ENCODE measurements around the gene TMCO6. TPM values are rescaled to one million over a fixed set of nuclear protein-coding genes. Genes with fewer than 3 reads are reported as not detected.
"Not testable (repeated sequence)": the region's sequence is repeated elsewhere in the genome, so short reads cannot be mapped to it uniquely, and the experiment has no call there.

Gene TMCO6
- total RNA-seq, 2 experiments from 2014 or later, result 33.5 to 38.8 TPM

DNA sequence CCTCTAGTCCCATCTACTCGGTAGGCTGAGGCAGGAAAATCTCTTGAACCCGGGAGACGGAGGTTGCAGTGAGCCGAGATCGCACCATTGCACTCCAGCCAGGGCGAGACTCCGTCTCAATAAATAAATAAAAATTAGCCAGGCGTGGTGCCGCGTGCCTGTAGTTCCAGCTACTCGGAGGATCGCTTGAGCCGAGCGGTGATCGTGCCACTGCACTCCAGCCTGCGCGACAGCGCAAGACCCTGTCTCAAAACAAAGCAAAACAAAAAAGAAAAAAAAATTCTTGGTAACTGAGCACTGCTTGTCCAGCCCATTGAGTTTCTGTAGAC is 24.7 kb downstream of the TMCO6 start:
- no peaks in the 10 kb centered on the region for H3K9me3 Mint-ChIP-seq
- H3K27ac Mint-ChIP-seq, result peak overlapping the region; percentile 88
- H3K4me3 Mint-ChIP-seq, result peak overlapping the region; percentile 99
- CTCF ChIA-PET, result interaction anchor here (0.9 to 2.0 kb wide), 5 partner anchors 17 to 261 kb away, joined by 3 to 5 read pairs (median 4); partner anchors contain the start of genes EIF4EBP3, IK, NDUFA2 and SRA1
- POLR2A ChIA-PET, result interaction anchor here (1.2 kb wide), 1 partner anchor 27 kb away, joined by 3 read pairs; the partner anchor contains the start of genes HARS1 and HARS2
- no peak for DNase-seq
- no peaks in the 10 kb centered on the region for H3K27me3 Mint-ChIP-seq
- peaks cover 74% of the 10 kb centered on the region for H3K36me3 Mint-ChIP-seq (ENCODE audit: low read depth)
- H3K4me1 Mint-ChIP-seq, result peaks cover 40% of the 10 kb centered on the region

DNA sequence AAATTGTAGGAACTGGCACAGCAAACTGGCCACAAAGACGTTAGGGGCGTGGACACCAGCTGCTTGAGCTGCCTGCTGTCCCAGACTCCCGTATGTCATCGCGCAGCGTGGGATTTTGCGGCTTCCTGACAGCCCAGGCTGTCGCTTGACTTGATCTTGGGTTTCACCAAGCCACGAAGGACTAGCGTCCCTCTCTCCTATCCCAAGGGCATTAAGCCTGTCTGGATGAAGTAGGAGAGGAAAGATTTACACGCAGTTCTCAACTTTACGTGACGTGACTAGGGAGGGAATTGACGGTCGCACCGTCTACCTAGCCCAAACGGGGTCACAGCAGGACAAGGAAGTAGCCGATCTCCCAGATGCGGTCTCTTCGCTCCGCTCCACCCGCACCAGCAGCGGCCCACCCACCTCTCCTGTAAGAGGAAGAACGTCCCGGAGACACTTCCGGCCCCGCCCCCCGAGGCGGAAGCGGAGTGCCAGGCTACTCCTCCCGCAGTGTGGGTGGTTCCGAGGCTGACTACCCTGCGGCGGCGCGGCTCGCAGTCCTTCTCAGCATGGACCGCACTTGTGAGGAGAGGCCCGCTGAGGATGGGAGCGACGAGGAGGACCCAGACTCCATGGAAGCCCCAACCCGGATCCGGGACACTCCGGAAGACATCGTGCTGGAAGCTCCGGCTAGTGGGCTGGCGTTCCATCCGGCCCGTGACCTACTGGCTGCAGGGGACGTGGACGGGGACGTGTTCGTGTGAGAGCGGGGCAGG is 25.3 kb downstream of the TMCO6 start, which contains the start of gene WDR55:
Gene WDR55, plus strand, starts transcription at position 546 of the 761 bp plus-strand sequence. Its CDS starts 9 bp downstream, at position 555.
- ChIA-PET POLR2A (interaction anchor here (1.2 kb wide), 1 partner anchor 27 kb away, joined by 3 read pairs; the partner anchor contains the start of genes HARS1 and HARS2), CTCF (interaction anchor here (0.9 to 2.6 kb wide), 6 partner anchors 11 to 262 kb away, joined by 3 to 14 read pairs (median 4); partner anchors contain the start of genes EIF4EBP3, IK, NDUFA2 and SRA1)
- DNase-seq, result peak; percentile 98
- Mint-ChIP-seq H3K4me3 (peak within 1 kb of the TSS; percentile 99), H3K27ac (peak within 1 kb of the TSS; percentile 88), H3K27me3 (no peaks in the 10 kb centered on the region), H3K36me3 (ENCODE audit: low read depth) (peaks cover 73% of the 10 kb centered on the region), H3K9me3 (no peaks in the 10 kb centered on the region), H3K4me1 (peaks cover 40% of the 10 kb centered on the region)

DNA sequence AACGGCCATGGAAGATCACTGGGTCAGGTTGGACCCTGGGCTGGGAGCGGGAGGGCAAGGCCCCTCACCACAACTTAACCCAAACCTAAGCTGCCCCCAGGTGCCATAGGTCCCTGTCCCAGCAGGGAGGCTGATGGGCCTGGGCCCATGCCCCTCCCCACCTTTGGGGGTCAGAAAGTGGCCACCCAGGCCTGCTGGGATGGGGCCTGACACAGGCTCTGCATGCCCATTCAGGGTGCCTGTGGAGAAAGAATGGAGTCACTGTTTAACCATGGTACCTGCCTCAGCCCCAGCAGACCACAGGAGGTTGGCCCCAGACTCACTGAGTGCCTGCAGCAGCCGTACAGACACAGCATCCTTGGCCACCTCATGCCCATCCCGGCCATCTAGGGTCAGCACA is 31.8 kb downstream of the TMCO6 start:
- Mint-ChIP-seq H3K4me1 (peaks cover 20% of the 10 kb centered on the region), H3K36me3 (ENCODE audit: low read depth) (peaks cover 59% of the 10 kb centered on the region)
- CTCF ChIA-PET, H3K27ac Mint-ChIP-seq, H3K27me3 Mint-ChIP-seq, DNase-seq, H3K4me3 Mint-ChIP-seq, H3K9me3 Mint-ChIP-seq, POLR2A ChIA-PET: not testable (repeated sequence)

DNA sequence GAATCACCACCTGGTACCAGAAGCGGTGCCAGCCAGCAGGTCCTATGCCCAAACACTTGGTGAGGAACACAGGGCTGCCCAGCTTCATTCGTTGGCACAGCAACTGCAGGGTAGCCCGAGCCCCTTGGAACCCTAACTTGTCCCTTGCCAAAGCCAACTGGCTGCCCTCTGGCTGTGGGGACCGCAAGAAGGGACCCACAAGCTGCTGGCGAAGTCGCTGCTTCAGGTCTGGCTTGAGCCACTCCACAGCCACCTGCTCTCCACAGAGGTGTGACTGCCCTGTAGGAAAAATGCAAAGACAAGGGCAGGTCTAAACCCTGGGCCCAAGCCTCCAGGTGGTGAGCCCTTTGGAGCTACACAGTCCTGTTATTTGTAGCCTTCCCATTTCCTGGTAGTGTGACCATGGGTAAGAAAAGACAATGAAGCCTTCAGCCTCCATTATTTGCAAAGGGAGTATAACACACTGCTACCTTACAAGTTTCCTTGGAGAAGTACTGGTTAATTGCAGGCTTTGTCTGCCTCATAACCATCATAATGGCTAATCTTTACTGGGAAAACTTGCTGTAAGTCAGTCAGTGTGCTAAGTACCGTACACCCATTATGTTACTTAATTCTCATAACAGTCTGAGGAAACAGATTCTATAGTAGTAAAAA is 32.3 kb downstream of the TMCO6 start:
- CTCF ChIA-PET, result no interaction called here
- Mint-ChIP-seq H3K27me3 (no peaks in the 10 kb centered on the region), H3K36me3 (ENCODE audit: low read depth) (peaks cover 60% of the 10 kb centered on the region), H3K4me3 (no peak overlapping the region), H3K4me1 (peaks cover 16% of the 10 kb centered on the region), H3K27ac (no peak overlapping the region), H3K9me3 (no peaks in the 10 kb centered on the region)
- POLR2A ChIA-PET, result interaction anchor here (0.6 kb wide), 1 partner anchor 238 kb away, joined by 3 read pairs; no protein-coding TSS in a partner anchor
- DNase-seq, result no peak

DNA sequence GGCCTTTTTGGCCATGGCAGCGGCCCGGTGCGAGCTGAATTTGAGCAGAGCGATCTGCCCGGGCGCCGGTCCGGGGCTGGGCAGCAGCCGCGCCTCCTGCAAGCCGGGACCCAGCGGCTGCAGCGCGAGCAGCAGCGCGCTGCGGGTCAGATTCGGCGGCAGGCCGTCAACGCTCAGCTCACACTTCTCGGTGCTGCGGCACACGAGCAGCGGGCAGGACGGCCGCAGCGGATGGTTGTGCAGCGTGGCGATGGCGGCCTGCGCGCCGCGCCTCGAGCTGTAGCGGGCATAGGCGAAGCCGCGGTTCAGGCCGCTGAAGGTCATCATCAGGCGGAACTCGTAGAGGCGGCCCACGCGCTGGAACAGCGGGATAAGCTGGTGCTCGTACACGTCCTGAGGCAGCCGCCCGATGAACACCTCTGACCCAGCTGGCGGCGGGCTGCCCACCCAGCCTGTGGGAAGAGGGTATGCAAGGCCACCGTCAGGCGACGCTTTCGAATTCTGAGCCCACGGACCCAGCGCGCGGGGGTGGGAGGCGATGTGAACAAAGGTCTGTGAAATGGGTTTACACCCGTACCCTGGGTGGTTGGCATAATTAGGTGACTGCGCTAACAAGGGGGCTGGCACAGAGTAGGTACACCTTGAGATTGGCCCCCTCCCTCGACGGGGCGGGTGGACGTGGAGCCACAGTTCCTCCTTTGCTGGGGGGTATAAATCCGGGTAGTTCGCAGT is 33.4 kb downstream of the TMCO6 start:
- H3K36me3 Mint-ChIP-seq (ENCODE audit: low read depth), result peaks cover 59% of the 10 kb centered on the region

DNA sequence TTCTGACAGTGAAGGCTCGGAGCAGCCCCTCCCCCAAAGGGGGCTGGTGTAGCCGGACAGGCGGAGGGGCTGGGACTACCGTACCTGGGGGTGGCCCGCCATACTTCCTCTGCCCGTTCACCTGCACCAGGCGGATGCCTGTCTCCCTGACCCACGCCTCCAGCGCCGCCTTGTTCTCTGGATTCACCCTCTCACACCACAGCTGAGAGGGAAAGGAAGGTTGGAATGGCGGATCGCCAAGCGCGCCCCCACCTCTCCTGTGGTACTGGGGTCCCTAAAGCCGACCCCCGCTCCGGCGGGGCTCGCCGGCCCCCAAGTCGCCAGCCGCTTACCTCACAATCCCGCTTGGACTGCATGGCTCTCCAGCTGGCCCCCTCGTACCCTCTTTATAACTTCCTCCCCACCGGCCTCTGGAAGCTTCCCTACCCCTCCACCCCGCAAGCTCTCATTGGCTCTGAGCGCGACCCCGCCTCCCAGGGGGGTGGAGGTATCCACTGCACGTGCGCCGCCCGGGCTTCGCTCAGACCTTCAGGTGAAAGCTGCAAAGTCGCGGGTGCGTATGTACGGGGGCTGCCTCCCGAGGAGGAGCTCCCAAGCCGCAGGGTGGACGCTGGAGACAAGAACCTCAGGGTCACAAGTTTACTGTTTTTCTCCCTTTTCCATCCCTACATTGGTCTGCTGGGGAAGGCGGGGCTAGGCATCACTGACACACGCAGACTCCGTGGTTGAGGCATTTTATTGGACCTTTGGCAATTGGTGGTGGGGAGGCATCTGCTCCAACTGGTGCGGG is 34.1 kb downstream of the TMCO6 start, which contains the start of gene DND1:
Gene DND1, minus strand, starts transcription at position 390 of the 790 bp plus-strand sequence. Its CDS starts 34 bp downstream, at position 356.
- peaks cover 6% of the 10 kb centered on the region for H3K4me1 Mint-ChIP-seq
- no peak within 1 kb of the TSS for H3K27ac Mint-ChIP-seq
- peaks cover 59% of the 10 kb centered on the region for H3K36me3 Mint-ChIP-seq (ENCODE audit: low read depth)
- DNase-seq, result no peak
- ChIA-PET CTCF (interaction anchor here (1.0 kb wide), 1 partner anchor 29 kb away, joined by 3 read pairs; no protein-coding TSS in a partner anchor), POLR2A (no interaction called here)
- H3K27me3 Mint-ChIP-seq, result no peaks in the 10 kb centered on the region
- H3K9me3 Mint-ChIP-seq, result no peaks in the 10 kb centered on the region
- no peak within 1 kb of the TSS for H3K4me3 Mint-ChIP-seq

More for the DNA sequence above, 33.4 kb downstream of the TMCO6 start:
- no peak for DNase-seq
- ChIA-PET POLR2A (interaction anchor here (0.6 kb wide), 1 partner anchor 239 kb away, joined by 3 read pairs; no protein-coding TSS in a partner anchor), CTCF (interaction anchor here (0.6 kb wide), 2 partner anchors 67 to 129 kb away, joined by 3 read pairs; no protein-coding TSS in a partner anchor)
- Mint-ChIP-seq H3K27me3 (no peaks in the 10 kb centered on the region), H3K27ac (no peak overlapping the region), H3K4me3 (no peak overlapping the region), H3K9me3 (no peaks in the 10 kb centered on the region), H3K4me1 (peaks cover 6% of the 10 kb centered on the region)

DNA sequence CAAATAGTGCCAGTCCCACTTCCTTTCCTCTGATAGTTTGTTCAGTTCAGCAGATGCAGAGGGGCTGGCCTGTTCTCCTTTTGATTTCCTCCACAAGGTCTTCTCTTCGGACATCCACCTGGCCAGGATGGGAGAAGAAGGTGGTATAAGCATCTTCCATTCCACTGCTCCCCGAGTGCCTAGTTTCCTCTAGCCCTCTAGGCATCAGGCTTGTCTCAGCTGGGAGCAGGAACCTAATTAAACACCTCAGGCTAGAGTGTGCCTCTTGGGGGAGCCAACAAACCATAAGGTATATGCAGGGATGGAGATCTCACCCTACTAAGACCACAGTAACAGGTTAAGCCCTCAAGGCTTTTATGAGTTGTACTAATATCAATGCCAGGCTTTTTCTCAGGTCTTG is 35.0 kb downstream of the TMCO6 start:
- H3K27me3 Mint-ChIP-seq, result no peaks in the 10 kb centered on the region
- CTCF ChIA-PET, result interaction anchor here (1.0 to 2.6 kb wide), 5 partner anchors 8 to 28 kb away, joined by 3 to 14 read pairs (median 4); partner anchors contain the start of gene ZMAT2
- peaks cover 58% of the 10 kb centered on the region for H3K36me3 Mint-ChIP-seq (ENCODE audit: low read depth)
- no peak overlapping the region for H3K27ac Mint-ChIP-seq
- no peaks in the 10 kb centered on the region for H3K9me3 Mint-ChIP-seq
- peaks cover 6% of the 10 kb centered on the region for H3K4me1 Mint-ChIP-seq
- POLR2A ChIA-PET, result interaction anchor here (0.6 to 1.2 kb wide), 3 partner anchors 13 to 231 kb away, joined by 3 to 4 read pairs (median 3); no protein-coding TSS in a partner anchor
- no peak overlapping the region for H3K4me3 Mint-ChIP-seq
- no peak for DNase-seq

DNA sequence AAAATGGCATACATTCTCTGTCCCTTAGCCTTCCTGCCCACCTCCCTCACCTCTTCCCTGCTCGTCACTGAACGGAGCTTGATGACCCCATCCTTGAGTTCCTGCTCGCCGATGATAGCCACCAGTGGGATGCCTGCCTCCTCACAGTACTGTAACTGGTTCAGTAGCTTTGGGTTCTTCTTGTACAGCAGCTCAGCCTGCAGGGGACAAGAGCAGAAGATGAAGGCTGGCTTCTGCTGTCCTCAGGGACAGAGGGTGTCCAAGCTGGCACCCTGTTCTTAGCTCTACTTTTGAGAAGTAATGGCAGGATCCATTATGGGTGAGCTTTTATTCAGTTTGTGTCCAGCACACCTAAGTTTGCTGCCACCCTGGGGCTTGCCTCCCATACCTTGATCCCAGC is 35.4 kb downstream of the TMCO6 start:
- CTCF ChIA-PET, result interaction anchor here (0.7 to 2.6 kb wide), 5 partner anchors 9 to 26 kb away, joined by 3 to 14 read pairs (median 4); partner anchors contain the start of gene ZMAT2
- POLR2A ChIA-PET, result interaction anchor here (0.5 to 1.2 kb wide), 4 partner anchors 13 to 231 kb away, joined by 3 to 4 read pairs (median 3); no protein-coding TSS in a partner anchor
- Mint-ChIP-seq H3K4me1 (peaks cover 6% of the 10 kb centered on the region), H3K9me3 (no peaks in the 10 kb centered on the region), H3K27me3 (no peaks in the 10 kb centered on the region), H3K27ac (no peak overlapping the region), H3K36me3 (ENCODE audit: low read depth) (peaks cover 58% of the 10 kb centered on the region), H3K4me3 (no peak overlapping the region)
- no peak for DNase-seq

DNA sequence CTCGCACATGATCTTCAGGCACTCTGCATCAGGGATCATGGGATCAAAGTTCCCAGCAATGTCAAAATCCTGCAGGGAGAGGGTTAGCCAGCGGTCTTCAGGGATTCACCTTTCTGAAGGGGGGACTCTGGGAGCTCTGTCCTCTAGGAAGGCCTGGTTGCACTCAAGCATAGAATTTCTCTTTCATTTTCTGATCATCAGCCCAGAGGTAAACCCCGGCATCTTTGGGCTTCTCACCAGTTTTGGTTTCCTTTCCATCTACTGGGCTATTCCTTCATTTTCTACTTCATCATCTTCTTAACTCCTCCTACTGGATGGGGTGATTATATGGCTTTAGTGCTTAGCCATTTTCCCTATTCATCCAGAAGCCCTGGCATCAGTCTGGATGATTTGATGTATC is 38.7 kb downstream of the TMCO6 start:
- Mint-ChIP-seq H3K9me3 (no peaks in the 10 kb centered on the region), H3K36me3 (ENCODE audit: low read depth) (peaks cover 59% of the 10 kb centered on the region), H3K4me3 (no peak overlapping the region), H3K27ac (no peak overlapping the region), H3K27me3 (no peaks in the 10 kb centered on the region), H3K4me1 (peaks cover 6% of the 10 kb centered on the region)
- ChIA-PET CTCF (interaction anchor here (1.2 to 1.9 kb wide), 4 partner anchors 10 to 33 kb away, joined by 3 to 6 read pairs (median 4); partner anchors contain the start of genes HARS1 and HARS2), POLR2A (no interaction called here)
- DNase-seq, result no peak

DNA sequence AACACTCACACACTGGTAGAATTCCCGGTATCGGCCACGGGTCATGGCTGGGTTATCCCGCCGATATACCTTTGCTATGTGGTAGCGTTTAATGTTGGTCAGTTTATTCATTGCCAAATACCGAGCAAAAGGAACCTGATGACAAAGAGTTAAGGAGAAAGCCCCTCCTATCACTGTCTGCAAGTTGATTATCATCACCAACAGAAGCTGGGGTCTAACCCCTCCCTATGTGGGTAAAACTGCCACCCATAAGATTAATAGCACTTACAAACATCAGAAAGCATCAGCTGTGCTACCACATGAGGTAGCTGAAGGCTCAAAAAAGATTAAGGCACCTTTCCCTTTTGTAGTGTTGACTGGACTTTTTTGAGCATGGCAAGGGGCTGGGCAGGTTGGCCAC is 39.7 kb downstream of the TMCO6 start:
- Mint-ChIP-seq H3K27me3 (no peaks in the 10 kb centered on the region), H3K4me3 (no peak overlapping the region), H3K9me3 (no peaks in the 10 kb centered on the region), H3K27ac (no peak overlapping the region), H3K36me3 (ENCODE audit: low read depth) (peaks cover 64% of the 10 kb centered on the region), H3K4me1 (peaks cover 6% of the 10 kb centered on the region)
- no peak for DNase-seq
- CTCF ChIA-PET, result interaction anchor here (0.6 to 1.7 kb wide), 4 partner anchors 11 to 579 kb away, joined by 3 to 6 read pairs (median 4); partner anchors contain the start of genes HARS1 and HARS2
- POLR2A ChIA-PET, result no interaction called here

DNA sequence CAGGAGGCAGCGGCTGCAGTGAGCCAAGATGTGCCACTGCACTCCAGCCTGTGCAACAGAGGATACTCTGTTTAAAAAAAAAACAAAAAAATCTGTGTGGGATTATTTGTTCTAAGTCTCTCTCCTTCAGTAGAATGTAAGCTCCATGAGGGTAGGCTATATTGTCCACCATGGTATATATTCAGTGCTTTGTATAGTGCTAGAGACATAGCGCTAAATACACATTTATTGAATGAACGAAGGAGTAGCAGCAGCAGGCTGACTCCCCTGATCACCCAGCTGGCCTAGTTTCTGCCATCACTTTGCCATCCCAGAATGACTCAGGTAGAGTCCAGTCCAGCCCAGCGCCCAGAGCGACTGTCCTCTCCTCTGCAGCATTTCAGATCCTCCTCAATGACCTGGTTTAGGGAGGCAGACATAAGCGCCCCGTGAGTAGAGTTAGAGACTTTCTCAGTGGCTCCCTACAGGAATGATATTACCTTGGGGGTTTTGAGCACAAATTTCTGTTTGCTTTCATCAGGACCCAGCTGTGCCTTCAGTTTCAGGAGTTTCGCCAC is 51.2 kb downstream of the TMCO6 start:
- no peaks in the 10 kb centered on the region for H3K9me3 Mint-ChIP-seq
- H3K4me1 Mint-ChIP-seq, result peaks cover 44% of the 10 kb centered on the region
- POLR2A ChIA-PET, result interaction anchor here (1.0 to 1.1 kb wide), 3 partner anchors 9 to 43 kb away, joined by 3 read pairs; partner anchors contain the start of genes IK and NDUFA2

More for the DNA sequence above, 51.2 kb downstream of the TMCO6 start:
- DNase-seq, result no peak
- CTCF ChIA-PET, result interaction anchor here (0.7 to 3.3 kb wide), 11 partner anchors 10 to 161 kb away, joined by 3 to 14 read pairs (median 3); partner anchors contain the start of genes IK, NDUFA2 and ZMAT2
- peak overlapping the region; percentile 99 for H3K4me3 Mint-ChIP-seq
- no peaks in the 10 kb centered on the region for H3K27me3 Mint-ChIP-seq
- H3K36me3 Mint-ChIP-seq (ENCODE audit: low read depth), result peaks cover 50% of the 10 kb centered on the region
- peak overlapping the region; percentile 97 for H3K27ac Mint-ChIP-seq

Measured in activated CD4-positive, alpha-beta T cell treated with anti-CD3 and anti-CD28 coated beads, Interleukin-2, amount 10 ng/mL, durations not matched to agents 7 days and 5 days (primary cell).